ENCODE data around the gene PIGS. TPM values are rescaled to one million over a fixed set of nuclear protein-coding genes. Genes with fewer than 3 reads are reported as not detected.

The PIGS gene
- total and polyA plus RNA-seq, 2 of the 13 experiments (the other 11 are each of a cell fraction or from before 2014, with no cell fraction given), result 31.7 to 42.6 TPM

DNA sequence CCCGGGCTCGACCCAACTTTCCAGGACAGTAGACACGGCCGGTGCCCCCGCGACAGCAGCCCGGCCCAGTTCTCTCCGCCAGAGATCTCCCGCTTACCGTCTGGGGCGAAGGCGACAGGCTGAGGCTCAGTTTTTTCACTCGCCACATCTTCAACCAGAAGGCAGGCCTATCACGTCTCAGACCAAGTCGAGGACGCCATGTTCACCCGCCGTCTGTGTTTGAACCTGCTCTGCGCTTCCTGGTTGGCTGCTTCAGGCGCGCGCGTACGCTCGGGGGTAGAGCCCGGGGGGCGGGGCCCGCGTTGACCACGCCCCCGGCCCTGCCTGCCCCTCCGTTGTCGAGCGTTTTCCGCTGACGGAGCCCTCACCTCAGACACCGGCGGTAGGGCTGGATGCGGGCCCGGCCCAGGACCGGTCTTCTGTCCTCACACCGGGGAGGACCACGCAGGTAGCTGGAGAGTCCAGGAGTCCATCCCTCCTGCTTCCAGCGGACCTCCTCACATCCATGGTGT, 27.5 kb upstream of the PIGS start, which contains the start of gene SPAG5 (continued):
- TF ChIP-seq ZBTB42 (CRISPR knock-in tag; IDR thresholded peaks at IDR 0.05), result 0 out of 2 replicates have a peak, but pooled peaks have one; percentile 53
- no peak for TF ChIP-seq DNMT1 (CRISPR knock-in tag; IDR thresholded peaks at IDR 0.05)
- TF ChIP-seq SNRNP70 (IDR thresholded peaks at IDR 0.05; ENCODE audit: low read depth, low read length), result no peak
- no peak for TF ChIP-seq HNF4G (IDR thresholded peaks at IDR 0.05; ENCODE audit: borderline replicate concordance, low read depth, low read length)
- no peak for TF ChIP-seq HNF4G (CRISPR knock-in tag; IDR thresholded peaks at IDR 0.05; ENCODE audit: borderline replicate concordance, low read depth)
- TF ChIP-seq KLF9 (CRISPR knock-in tag; IDR thresholded peaks at IDR 0.05; ENCODE audit: low read depth), result no peak
- TF ChIP-seq, protein P1, sequence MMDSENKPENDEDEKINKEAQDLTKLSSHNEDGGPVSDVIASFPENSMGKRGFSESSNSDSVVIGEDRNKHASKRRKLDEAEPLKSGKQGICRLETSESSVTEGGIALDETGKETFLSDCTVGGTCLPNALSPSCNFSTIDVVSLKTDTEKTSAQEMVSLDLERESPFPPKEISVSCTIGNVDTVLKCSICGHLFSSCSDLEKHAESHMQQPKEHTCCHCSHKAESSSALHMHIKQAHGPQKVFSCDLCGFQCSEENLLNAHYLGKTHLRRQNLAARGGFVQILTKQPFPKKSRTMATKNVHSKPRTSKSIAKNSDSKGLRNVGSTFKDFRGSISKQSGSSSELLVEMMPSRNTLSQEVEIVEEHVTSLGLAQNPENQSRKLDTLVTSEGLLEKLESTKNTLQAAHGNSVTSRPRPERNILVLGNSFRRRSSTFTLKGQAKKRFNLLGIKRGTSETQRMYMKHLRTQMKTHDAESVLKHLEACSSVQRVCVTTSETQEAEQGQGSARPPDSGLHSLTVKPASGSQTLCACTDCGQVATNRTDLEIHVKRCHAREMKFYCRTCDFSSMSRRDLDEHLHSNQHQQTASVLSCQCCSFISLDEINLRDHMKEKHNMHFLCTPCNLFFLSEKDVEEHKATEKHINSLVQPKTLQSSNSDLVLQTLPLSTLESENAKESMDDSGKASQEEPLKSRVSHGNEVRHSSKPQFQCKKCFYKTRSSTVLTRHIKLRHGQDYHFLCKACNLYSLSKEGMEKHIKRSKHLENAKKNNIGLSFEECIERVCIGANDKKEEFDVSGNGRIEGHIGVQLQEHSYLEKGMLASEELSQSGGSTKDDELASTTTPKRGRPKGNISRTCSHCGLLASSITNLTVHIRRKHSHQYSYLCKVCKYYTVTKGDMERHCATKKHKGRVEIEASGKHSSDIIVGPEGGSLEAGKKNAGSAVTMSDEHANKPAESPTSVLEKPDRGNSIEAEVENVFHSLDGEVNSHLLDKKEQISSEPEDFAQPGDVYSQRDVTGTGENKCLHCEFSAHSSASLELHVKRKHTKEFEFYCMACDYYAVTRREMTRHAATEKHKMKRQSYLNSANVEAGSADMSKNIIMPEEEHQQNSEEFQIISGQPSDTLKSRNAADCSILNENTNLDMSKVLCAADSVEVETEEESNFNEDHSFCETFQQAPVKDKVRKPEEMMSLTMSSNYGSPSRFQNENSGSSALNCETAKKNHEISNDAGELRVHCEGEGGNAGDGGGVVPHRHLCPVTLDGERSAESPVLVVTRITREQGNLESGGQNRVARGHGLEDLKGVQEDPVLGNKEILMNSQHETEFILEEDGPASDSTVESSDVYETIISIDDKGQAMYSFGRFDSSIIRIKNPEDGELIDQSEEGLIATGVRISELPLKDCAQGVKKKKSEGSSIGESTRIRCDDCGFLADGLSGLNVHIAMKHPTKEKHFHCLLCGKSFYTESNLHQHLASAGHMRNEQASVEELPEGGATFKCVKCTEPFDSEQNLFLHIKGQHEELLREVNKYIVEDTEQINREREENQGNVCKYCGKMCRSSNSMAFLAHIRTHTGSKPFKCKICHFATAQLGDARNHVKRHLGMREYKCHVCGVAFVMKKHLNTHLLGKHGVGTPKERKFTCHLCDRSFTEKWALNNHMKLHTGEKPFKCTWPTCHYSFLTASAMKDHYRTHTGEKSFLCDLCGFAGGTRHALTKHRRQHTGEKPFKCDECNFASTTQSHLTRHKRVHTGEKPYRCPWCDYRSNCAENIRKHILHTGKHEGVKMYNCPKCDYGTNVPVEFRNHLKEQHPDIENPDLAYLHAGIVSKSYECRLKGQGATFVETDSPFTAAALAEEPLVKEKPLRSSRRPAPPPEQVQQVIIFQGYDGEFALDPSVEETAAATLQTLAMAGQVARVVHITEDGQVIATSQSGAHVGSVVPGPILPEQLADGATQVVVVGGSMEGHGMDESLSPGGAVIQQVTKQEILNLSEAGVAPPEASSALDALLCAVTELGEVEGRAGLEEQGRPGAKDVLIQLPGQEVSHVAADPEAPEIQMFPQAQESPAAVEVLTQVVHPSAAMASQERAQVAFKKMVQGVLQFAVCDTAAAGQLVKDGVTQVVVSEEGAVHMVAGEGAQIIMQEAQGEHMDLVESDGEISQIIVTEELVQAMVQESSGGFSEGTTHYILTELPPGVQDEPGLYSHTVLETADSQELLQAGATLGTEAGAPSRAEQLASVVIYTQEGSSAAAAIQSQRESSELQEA (CRISPR knock-in tag; IDR thresholded peaks at IDR 0.05; ENCODE audit: not compliant biosample characterization), result no peak
- TF ChIP-seq, protein P2, sequence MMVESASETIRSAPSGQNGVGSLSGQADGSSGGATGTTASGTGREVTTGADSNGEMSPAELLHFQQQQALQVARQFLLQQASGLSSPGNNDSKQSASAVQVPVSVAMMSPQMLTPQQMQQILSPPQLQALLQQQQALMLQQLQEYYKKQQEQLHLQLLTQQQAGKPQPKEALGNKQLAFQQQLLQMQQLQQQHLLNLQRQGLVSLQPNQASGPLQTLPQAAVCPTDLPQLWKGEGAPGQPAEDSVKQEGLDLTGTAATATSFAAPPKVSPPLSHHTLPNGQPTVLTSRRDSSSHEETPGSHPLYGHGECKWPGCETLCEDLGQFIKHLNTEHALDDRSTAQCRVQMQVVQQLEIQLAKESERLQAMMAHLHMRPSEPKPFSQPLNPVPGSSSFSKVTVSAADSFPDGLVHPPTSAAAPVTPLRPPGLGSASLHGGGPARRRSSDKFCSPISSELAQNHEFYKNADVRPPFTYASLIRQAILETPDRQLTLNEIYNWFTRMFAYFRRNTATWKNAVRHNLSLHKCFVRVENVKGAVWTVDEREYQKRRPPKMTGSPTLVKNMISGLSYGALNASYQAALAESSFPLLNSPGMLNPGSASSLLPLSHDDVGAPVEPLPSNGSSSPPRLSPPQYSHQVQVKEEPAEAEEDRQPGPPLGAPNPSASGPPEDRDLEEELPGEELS (CRISPR knock-in tag; IDR thresholded peaks at IDR 0.05), result no peak; the same call in 1 of the 2 replicates
- no peak for TF ChIP-seq HOXD1 (CRISPR knock-in tag; IDR thresholded peaks at IDR 0.05)
- peak; percentile 65 for TF ChIP-seq ISL2 (CRISPR knock-in tag; IDR thresholded peaks at IDR 0.05)
- TF ChIP-seq KDM3A (CRISPR knock-in tag; IDR thresholded peaks at IDR 0.05; ENCODE audit: low read depth), result no peak; the same call in 1 of the 2 replicates
- no peak for TF ChIP-seq MAFG (CRISPR knock-in tag; IDR thresholded peaks at IDR 0.05)
- TF ChIP-seq, protein P3, sequence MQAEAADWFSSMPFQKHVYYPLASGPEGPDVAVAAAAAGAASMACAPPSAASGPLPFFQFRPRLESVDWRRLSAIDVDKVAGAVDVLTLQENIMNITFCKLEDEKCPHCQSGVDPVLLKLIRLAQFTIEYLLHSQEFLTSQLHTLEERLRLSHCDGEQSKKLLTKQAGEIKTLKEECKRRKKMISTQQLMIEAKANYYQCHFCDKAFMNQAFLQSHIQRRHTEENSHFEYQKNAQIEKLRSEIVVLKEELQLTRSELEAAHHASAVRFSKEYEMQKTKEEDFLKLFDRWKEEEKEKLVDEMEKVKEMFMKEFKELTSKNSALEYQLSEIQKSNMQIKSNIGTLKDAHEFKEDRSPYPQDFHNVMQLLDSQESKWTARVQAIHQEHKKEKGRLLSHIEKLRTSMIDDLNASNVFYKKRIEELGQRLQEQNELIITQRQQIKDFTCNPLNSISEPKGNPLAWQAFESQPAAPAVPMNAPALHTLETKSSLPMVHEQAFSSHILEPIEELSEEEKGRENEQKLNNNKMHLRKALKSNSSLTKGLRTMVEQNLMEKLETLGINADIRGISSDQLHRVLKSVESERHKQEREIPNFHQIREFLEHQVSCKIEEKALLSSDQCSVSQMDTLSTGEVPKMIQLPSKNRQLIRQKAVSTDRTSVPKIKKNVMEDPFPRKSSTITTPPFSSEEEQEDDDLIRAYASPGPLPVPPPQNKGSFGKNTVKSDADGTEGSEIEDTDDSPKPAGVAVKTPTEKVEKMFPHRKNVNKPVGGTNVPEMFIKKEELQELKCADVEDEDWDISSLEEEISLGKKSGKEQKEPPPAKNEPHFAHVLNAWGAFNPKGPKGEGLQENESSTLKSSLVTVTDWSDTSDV (CRISPR knock-in tag; IDR thresholded peaks at IDR 0.05), result no peak
- peak; percentile 6; the same call in 1 of the 2 replicates for TF ChIP-seq ZNF547 (CRISPR knock-in tag; IDR thresholded peaks at IDR 0.05)
- TF ChIP-seq CBFB (CRISPR knock-in tag; IDR thresholded peaks at IDR 0.05), result no peak; the same call in 1 of the 2 replicates
- TF ChIP-seq, protein P4, sequence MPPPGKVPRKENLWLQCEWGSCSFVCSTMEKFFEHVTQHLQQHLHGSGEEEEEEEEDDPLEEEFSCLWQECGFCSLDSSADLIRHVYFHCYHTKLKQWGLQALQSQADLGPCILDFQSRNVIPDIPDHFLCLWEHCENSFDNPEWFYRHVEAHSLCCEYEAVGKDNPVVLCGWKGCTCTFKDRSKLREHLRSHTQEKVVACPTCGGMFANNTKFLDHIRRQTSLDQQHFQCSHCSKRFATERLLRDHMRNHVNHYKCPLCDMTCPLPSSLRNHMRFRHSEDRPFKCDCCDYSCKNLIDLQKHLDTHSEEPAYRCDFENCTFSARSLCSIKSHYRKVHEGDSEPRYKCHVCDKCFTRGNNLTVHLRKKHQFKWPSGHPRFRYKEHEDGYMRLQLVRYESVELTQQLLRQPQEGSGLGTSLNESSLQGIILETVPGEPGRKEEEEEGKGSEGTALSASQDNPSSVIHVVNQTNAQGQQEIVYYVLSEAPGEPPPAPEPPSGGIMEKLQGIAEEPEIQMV (CRISPR knock-in tag; IDR thresholded peaks at IDR 0.05; ENCODE audit: low read depth), result no peak; the same call in 1 of the 2 replicates
